SK-N-MC (cell line): ENCODE measurements around the gene ADGRG2.

Experiments used
- EZH2 ChIP-seq: fragments of 200-600 bp; sonication (generic); IDR thresholded peaks from one replicate; pipeline ENCODE4 v1.6.1; 2017; ENCODE audit warnings: antibody characterized with exemption
- FOXP2 ChIP-seq: optimal IDR thresholded peaks from 2 replicates; pipeline ENCODE3; 2011; ENCODE audit warnings: mild to moderate bottlenecking, moderate library complexity; ENCODE audit not compliant: insufficient read depth; ENCODE audit errors: extremely low read length, control extremely low read depth
- POLR2AphosphoS5 ChIP-seq: IDR thresholded peaks from 2 replicates; pipeline ENCODE4 v1.6.1; 2012; ENCODE audit warnings: mild to moderate bottlenecking, low read depth, low read length, borderline replicate concordance

DNA sequence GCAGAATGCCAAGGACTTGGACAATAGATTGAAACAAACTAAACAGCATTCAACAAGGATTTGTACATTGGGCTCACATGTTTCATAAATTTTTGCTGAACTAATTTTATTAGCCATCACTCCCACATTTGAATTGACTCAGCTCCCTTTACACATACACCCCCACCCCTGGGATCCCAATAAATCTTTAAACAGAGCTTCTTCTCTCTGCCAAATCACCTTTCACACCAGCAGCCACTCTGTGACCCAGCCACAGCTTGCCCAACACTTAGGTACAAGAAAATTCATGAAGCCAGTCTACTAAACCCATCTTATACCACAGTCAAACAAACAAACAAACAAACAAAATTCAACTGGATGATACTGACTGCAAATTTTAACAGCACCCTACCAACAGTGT is 159.9 kb downstream of the ADGRG2 start:
- TF ChIP-seq EZH2 (no peak), POLR2AphosphoS5 (no peak), FOXP2 (no peak)
